ENCODE measurements around the gene BRI3BP. TPM values are rescaled to one million over a fixed set of nuclear protein-coding genes. Genes with fewer than 3 reads are reported as not detected.

BRI3BP gene
- total RNA-seq, 1 donor from 2014 or later: 3.5 TPM

Other genes with a start within 250 kb of the BRI3BP start
- gene SCARB1, start 129.8 kb upstream of the BRI3BP start, total RNA-seq: 12.7 TPM
- gene UBC, start 79.0 kb upstream of the BRI3BP start, total RNA-seq: 1,120 TPM
- gene DHX37, start 4.5 kb upstream of the BRI3BP start, total RNA-seq: 4.9 TPM
- 11.3 TPM for gene AACS, start 71.8 kb downstream of the BRI3BP start, total RNA-seq
- 6.1 TPM for gene TMEM132B, start 192.7 kb downstream of the BRI3BP start, total RNA-seq